AG08395 (cell line): ENCODE results near the gene CTDSP1.
A peak's percentile ranks its signal among the peaks of the same experiment; 100 is the strongest.

Experiments used
- DNase-seq: peaks from one replicate; pipeline ENCODE4 v3.0.0; 2012; ENCODE audit warnings: mixed read lengths, low spot score

CTDSP1 gene

GRCh38 chr2:218399391-218400166, at the start of gene CTDSP1:
Gene CTDSP1 (plus strand): TSS chr2:218399868. CDS start chr2:218400091, 223 bp downstream.
- DNase-seq: peak; percentile 95

DNA sequence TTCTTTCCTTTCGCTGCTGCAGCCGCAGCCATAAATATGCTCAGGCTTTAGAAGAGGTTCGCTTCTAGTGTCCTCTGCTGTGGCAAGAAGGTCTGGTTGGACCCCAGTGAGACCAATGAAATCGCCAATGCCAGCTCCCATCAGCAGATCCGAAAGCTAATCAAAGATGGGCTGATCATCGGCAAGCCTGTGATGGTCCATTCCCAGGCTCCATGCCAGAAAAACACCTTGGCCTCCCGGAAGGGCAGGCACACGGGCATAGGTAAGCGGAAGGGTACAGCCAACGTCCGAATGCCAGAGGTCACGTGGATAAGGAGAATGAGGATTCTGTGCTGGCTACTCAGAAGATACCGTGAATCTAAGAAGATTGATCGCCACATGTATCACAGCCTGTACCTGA, 45.6 kb upstream of the CTDSP1 start:
- DNase-seq: no peak

DNA sequence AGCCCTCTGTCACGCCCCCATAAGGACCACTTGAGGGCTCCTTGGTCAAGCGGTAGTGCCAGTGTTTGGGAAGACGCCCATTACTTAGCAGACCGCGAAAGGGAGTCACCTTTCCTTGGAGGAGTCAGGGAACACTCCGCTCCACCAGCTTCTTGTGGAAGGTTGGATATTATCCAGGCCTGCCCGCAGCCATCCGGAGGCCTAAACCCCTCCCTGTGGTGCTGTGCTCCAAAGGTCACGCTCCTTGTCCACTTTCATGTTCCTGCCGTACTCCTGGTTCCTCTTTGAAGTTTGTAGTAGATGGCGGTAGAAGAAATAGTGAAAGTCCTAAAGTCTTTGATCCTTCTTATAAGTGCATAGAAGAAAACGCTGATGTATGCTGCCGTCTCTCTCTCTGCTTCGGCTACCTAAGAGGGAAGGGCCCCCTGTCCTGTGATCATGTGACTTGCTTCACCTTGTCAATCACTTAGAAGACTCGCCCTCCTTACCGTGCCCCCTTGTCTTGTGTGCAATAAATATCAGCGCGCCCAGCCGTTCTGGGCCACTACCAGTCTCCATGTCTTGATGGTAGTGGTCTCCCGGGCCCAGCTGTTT, 44.7 kb upstream of the CTDSP1 start:
- no peak for DNase-seq

GRCh38 chr2:218357236-218358177, 42.2 kb upstream of the CTDSP1 start:
- DNase-seq: no peak

- no peak for DNase-seq
These were observed 39.2 kb upstream of the CTDSP1 start for GRCh38 chr2:218360453-218360852.

GRCh38 chr2:218362606-218363005, 37.1 kb upstream of the CTDSP1 start:
- DNase-seq: no peak

DNA sequence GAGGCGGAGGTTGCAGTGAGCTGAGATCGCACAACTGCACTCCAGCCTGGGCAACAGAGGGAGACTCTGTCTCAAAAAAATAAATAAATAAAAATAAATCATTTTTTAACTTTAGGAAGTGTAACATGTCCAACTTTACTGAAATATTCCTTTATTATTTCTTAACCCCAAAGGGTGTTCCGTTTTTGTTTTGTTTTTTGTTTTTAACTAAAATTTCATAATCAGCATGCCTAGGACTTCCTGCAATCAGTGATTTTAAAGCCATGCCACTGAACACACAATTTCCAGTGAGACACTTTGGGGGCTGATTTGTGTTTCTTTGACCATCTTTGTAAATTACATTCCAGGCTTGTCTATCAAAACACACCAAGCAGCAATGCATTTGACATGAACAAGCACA, 35.9 kb upstream of the CTDSP1 start:
- no peak for DNase-seq

GRCh38 chr2:218364196-218364595, 35.5 kb upstream of the CTDSP1 start:
- DNase-seq: no peak

DNA sequence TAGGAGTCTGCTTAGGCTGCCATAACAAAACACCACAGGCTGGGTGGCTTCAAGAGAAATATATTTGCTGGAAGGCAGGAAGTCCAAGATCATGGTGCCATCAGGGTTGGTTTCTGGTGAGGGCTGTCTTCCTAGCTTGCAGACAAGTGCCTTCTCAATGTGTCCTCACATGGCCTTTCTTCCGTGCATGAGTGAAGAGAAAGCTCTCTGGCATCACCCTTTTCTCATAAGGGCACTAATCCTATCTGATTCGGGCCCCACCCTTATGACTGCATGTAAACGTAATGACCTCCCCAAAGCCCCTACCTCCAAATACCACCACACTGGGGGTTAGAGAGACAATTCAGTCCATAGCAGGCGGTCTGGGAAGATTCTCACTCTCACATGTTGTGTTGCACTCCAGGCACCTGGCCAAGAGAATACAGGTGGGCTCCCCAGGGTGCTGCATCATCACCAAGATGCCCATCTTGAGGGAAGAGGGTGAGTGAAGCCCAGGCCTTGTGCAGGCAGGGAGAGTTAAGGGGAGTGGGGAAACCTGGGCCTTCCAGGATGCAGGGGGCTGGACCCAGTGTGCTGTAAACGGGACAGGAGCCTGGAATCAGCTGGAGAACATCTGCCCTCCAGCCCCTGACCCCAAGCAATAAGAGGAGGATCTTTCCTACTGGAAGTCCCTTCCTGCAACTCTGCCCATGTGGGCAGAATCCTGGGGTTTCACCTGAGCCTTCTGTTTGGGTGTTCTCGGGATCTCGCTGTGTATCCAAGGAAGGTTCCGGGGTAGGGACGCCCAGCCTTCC, 32.9 kb upstream of the CTDSP1 start:
- no peak for DNase-seq

DNA sequence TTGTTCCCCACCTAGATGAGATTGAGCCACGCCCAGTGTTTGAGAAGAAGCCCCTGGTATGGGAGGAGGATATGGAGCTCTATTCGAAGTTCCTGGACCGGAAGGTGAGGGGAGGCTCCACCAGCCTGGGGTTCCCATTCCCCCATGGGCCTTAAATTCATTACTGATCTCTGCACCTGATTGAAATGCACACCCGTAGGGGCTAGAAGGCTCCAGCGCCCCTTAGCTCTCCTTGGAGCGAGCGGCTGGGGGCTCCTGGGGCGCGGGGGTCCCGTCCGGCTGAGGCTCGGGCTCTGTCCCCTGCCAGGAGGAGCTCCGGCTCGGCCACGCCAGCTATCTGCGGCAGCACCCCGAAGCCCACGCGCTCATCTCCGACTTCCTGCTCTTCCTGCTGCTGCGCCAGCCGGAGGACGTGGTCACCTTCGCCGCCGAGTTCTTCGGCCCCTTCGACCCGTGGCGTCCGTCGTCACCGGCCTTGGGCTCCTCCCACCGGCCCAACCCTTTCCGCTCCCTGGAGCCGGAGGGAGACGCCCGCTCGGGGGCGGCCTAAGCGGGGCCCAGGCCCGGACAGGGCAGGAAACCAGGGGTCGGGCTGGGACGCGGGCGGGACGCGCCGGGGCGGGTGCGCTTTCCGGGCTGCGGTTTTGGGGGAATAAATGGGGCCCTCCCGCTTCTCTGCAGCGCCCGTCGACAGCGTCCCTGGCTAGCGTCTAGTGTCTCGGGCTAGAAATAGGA, 32.1 kb upstream of the CTDSP1 start:
- DNase-seq: peak; percentile 80

DNA sequence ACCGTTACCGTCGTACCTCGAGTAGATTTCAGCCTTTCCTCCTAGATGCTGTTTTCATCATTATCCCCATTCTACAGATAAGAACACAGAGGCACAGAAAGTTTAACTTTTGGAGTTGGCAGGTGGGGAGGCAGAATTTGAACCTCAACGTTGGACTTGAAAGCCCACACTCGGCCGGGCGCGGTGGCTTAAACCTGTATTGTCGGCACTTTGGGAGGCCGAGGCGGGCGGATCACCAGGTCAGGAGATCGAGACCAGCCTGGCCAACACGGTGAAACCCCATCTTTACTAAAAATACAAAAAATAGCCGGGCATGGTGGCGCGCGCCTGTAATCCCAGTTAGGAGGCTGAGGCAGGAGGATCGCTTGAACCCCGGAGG, 31.5 kb upstream of the CTDSP1 start:
- no peak for DNase-seq

- DNase-seq: peak; percentile 46
These were observed 31.0 kb upstream of the CTDSP1 start for GRCh38 chr2:218368621-218369153.

DNA sequence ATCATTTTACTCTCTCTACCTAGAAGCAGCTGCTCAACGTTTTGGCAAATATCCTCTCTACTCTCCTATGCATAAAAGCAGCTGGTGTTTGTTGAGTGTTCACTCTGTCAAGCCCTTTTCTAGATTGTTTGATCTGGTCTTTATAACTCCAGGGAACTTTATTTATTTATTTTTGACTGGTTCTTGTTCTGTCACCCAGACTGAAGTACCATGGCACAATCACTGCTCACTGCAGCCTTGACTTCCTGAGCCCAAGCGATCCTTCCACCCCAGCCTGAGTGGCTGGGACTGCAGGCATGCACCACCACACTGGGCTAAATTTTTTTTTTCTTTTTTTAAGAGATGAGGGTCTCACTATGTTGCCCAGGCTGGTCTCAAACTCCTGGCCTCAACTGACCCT, 30.3 kb upstream of the CTDSP1 start:
- no peak for DNase-seq

DNA sequence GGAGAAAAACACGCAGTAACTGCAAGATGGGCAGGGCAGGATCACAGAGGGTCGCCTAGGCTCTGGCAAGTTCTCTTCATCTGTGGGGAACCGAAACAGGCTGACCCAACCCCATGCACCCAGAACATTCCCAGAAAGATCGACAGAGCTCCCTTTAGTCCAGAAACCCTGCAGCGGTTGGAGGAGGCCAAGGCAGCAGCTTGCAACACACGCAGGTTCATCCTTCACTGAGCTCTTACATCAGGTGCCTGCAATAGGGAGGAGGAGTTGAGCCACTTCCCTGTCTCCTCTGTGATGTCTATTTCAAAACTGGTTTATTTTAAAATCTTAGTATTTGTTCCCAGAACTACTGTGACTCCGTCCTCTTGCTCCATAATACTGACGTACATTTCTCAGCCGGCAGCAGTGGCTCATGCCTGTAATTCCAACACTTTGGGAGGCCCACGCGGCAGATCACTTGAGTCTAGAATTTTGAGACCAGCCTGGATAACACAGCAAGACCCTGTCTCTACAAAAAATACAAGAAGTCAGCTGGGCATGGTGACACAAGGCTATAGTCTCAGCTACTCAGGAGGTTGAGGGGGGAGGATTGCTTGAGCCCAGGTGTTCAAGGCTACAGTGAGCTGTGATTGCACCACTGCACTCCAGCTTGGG, 29.1 kb upstream of the CTDSP1 start:
- no peak for DNase-seq

GRCh38 chr2:218371983-218372350, 27.7 kb upstream of the CTDSP1 start:
- DNase-seq: no peak

- no peak for DNase-seq
These were observed 24.9 kb upstream of the CTDSP1 start for GRCh38 chr2:218374795-218375194.

- DNase-seq: no peak
These were observed 24.5 kb upstream of the CTDSP1 start for GRCh38 chr2:218375212-218375611.

DNA sequence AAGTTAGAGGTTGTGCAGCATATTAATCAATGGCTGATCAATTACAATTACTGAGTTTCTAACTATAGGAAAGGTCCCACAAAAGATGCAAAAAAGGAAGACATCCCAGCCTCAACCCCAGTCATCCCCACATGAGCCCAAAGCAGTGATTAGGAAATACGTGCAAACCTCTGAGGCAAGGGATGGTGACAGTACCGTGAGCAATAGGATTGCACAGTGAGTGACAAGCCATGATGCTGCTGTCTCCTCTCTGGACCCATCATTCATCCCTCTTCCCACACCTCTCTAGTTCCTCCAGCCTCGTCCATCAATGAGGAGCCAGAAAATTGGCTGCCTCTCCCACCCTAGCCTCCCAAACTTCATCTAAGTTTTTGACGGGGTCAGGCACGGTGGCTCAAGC, 21.6 kb upstream of the CTDSP1 start:
- no peak for DNase-seq

DNA sequence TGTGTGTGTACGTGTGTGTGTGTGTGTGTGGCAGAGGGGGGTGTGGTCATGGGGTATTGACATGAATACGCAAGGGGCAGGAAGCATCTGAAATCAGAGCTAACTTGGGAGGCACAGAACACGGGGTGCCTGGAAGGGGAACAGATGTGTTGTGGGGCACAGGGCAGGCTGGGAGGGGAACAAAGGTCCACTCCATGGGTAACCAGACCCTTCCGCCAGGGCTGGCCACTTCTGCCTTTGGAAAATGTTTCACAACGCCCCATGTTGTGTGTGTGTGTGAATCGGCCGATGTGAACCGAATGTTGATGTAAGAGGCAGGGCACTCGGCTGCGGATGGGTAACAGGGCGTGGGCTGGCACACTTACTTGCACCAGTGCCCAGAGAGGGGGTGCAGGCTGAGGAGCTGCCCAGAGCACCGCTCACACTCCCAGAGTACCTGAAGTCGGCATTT, 17.7 kb upstream of the CTDSP1 start, which contains the start of gene SLC11A1:
Gene SLC11A1, plus strand, starts transcription at position 358 of the 451 bp plus-strand sequence. CDS start 96 bp downstream, outside the sequence.
- DNase-seq: no peak

- DNase-seq: no peak
These were observed 16.9 kb upstream of the CTDSP1 start for GRCh38 chr2:218382785-218383184.
